K562 (cell line): ENCODE measurements around the gene ROM1. TPM values are rescaled to one million over a fixed set of nuclear protein-coding genes. Genes with fewer than 3 reads are reported as not detected.

Source experiments
- BCL6 ChIP-seq: fragments of 250-450 bp; sonication (Bioruptor Pico); IDR thresholded peaks from 2 replicates; pipeline ENCODE4 v1.4.0; 2020
- CREB3 ChIP-seq: fragments of 450-650 bp; conservative IDR thresholded peaks from 2 replicates; pipeline ENCODE4 v1.6.1; 2016; ENCODE audit warnings: missing genetic modification characterization, low read depth, mild to moderate bottlenecking, missing compliant biosample characterization, moderate library complexity
- GABPB2 ChIP-seq: fragments of 250-450 bp; sonication (Bioruptor Pico); conservative IDR thresholded peaks from 2 replicates; pipeline ENCODE4 v1.5.1; 2021; ENCODE audit warnings: mild to moderate bottlenecking
- HES1 ChIP-seq: fragments of 450-650 bp; IDR thresholded peaks from 2 replicates; pipeline ENCODE4 v1.6.1; 2016; ENCODE audit warnings: low read depth, mild to moderate bottlenecking, moderate library complexity
- HNRNPLL ChIP-seq: fragments of 200-400 bp; formaldehyde crosslinking; IDR thresholded peaks from 2 replicates; pipeline ENCODE4 v1.6.1; 2017; ENCODE audit warnings: low read length, low read depth, mild to moderate bottlenecking; ENCODE audit not compliant: poor library complexity, severe bottlenecking
- NFIC ChIP-seq: fragments of 450-650 bp; IDR thresholded peaks from 2 replicates; pipeline ENCODE4 v1.6.1; 2017; ENCODE audit warnings: mild to moderate bottlenecking, inconsistent platforms
- POU5F1 ChIP-seq: fragments of 150-350 bp; IDR thresholded peaks from 2 replicates; pipeline ENCODE4 v1.6.1; 2014; ENCODE audit warnings: borderline replicate concordance, low read length, low read depth, mild to moderate bottlenecking; ENCODE audit not compliant: partially characterized antibody
- PTBP1 ChIP-seq: fragments of 200-400 bp; formaldehyde crosslinking; IDR thresholded peaks from 2 replicates; pipeline ENCODE4 v1.6.1; 2017; ENCODE audit warnings: low read depth, low read length
- RAD51 ChIP-seq: fragments of 450-650 bp; IDR thresholded peaks from 2 replicates; pipeline ENCODE4 v1.7.1; 2016; ENCODE audit warnings: low read depth, mild to moderate bottlenecking, borderline replicate concordance
- RBM22 ChIP-seq: fragments of 200-400 bp; formaldehyde crosslinking; IDR thresholded peaks from 2 replicates; pipeline ENCODE4 v1.6.1; 2018; ENCODE audit warnings: low read length, low read depth; ENCODE audit not compliant: poor library complexity, severe bottlenecking
- RFX7 ChIP-seq: fragments of 250-450 bp; sonication (Bioruptor Pico); IDR thresholded peaks from 2 replicates; pipeline ENCODE4 v1.5.1; 2021; ENCODE audit warnings: mild to moderate bottlenecking
- SAFB2 ChIP-seq: fragments of 200-400 bp; formaldehyde crosslinking; IDR thresholded peaks from 2 replicates; pipeline ENCODE4 v1.6.1; 2018; ENCODE audit warnings: borderline replicate concordance, low read length, low read depth, moderate library complexity; ENCODE audit not compliant: severe bottlenecking
- ZFP30 ChIP-seq: fragments of 250-450 bp; sonication (Bioruptor Pico); IDR thresholded peaks from 2 replicates; pipeline ENCODE4 v1.8.0; 2022; ENCODE audit warnings: moderate library complexity, mild to moderate bottlenecking, inconsistent platforms, borderline replicate concordance
- ZNF212 ChIP-seq: fragments of 450-650 bp; formaldehyde crosslinking; IDR thresholded peaks from 2 replicates; pipeline ENCODE4 v1.4.0; 2020; ENCODE audit warnings: mild to moderate bottlenecking
- ZNF280A ChIP-seq: fragments of 450-650 bp; IDR thresholded peaks from 2 replicates; pipeline ENCODE4 v1.6.1; 2018; ENCODE audit warnings: mild to moderate bottlenecking, low read depth; ENCODE audit not compliant: partially characterized antibody
- ZNF407 ChIP-seq: fragments of 450-650 bp; IDR thresholded peaks from 2 replicates; pipeline ENCODE4 v1.6.1; 2016; ENCODE audit warnings: low read depth
- ZNF41 ChIP-seq: fragments of 250-450 bp; sonication (Bioruptor Pico); conservative IDR thresholded peaks from 2 replicates; pipeline ENCODE4 v1.4.0; 2020; ENCODE audit warnings: mild to moderate bottlenecking
- polyA plus RNA-seq, 8 experiments: library from polyadenylated mRNA; depleted of rRNA in 4 of 8; stranded (reverse) in 5 of 8; unstranded in 3 of 8; fragments of >200 nt; fragmentation: Nextera tagmentation in 2 of 8; fragmentation: Illumina TruSeq in 1 of 8; extraction: Ambion mirVana in 2 of 8; extraction: Trizol in 1 of 8; gene quantifications; 2 replicates each; pipeline versions ENCODE4 v1.2.1 to v1.2.3, GENCODE V29; 2011 to 2014; ENCODE audit warnings: inconsistent platforms in 1 of 8, missing spikeins in 1 of 8
- total RNA-seq, 7 experiments: library from RNA; depleted of rRNA in 6 of 7; stranded (reverse); fragments of >200 nt in 6 of 7; fragmentation: Illumina TruSeq in 2 of 7; extraction: Trizol in 2 of 7; gene quantifications; 2 replicates each; pipeline versions ENCODE4 v1.2.1 to v1.2.3, GENCODE V29; 2011 to 2021; ENCODE audit warnings: low replicate concordance in 1 of 7

ROM1 gene
- total and polyA plus RNA-seq, 9 of the 15 experiments (the other 6 are each of a cell fraction or from before 2014, with no cell fraction given), result 0.75 to 4.0 (median 2.6) TPM

GRCh38 chr11:62611705-62612365 is 1.2 kb upstream of the ROM1 start (continued):
- TF ChIP-seq SAFB2, result no peak
- no peak for TF ChIP-seq RAD51
- TF ChIP-seq RBM22, result no peak
- no peak for TF ChIP-seq GABPB2 (CRISPR knock-in tag)
- no peak for TF ChIP-seq RFX7
- TF ChIP-seq HES1, result no peak
- TF ChIP-seq ZNF280A, result no peak
- TF ChIP-seq NFIC, result peak; percentile 21; the same call in 1 of the 2 replicates
- no peak for TF ChIP-seq CREB3 (tag)
- no peak for TF ChIP-seq ZFP30
- no peak for TF ChIP-seq POU5F1
- 0 out of 2 replicates have a peak, but pooled peaks have one; percentile 51 for TF ChIP-seq PTBP1
- TF ChIP-seq ZNF212 (CRISPR knock-in tag), result no peak
- TF ChIP-seq ZNF41, result no peak
- no peak for TF ChIP-seq HNRNPLL
- no peak for TF ChIP-seq ZNF407
- no peak for TF ChIP-seq BCL6 (CRISPR knock-in tag)
